Endometrial microvascular endothelial cells (primary cell): ENCODE measurements around the gene CHST13. TPM values are rescaled to one million over a fixed set of nuclear protein-coding genes. Genes with fewer than 3 reads are reported as not detected.

Experiments
- in situ Hi-C: cut with HindIII; loops from 2 replicates; pipeline ENCODE4 v1.10.0; 2017; ENCODE audit warnings: low sequenced_read_pairs, low pct_unique_long_range_greater_than_20kb; ENCODE audit errors: inconsistent ontology term
- total RNA-seq: library from RNA; depleted of rRNA; stranded (reverse); fragments of >200 nt; gene quantifications from one replicate; pipeline ENCODE4 v1.2.3, GENCODE V29; 2015; ENCODE audit errors: inconsistent ontology term

Gene CHST13
- total RNA-seq, 1 donor from 2014 or later: not detected

GRCh38 chr3:126549861-126550487 is 26.0 kb downstream of the CHST13 start:
- in situ Hi-C loops: no loop called here

GRCh38 chr3:126550488-126551051 is 26.6 kb downstream of the CHST13 start:
- in situ Hi-C loops: no loop called here

GRCh38 chr3:126551121-126551838 is 27.3 kb downstream of the CHST13 start:
- in situ Hi-C loops: no loop called here

- in situ Hi-C loops: no loop called here
These were observed 28.1 kb downstream of the CHST13 start for GRCh38 chr3:126551839-126552687.

- in situ Hi-C loops: no loop called here
These were observed 28.8 kb downstream of the CHST13 start for GRCh38 chr3:126552688-126553283.

- in situ Hi-C loops: no loop called here
These were observed 29.5 kb downstream of the CHST13 start for GRCh38 chr3:126553284-126554084.

GRCh38 chr3:126554560-126555525 is 30.9 kb downstream of the CHST13 start:
- in situ Hi-C loops: no loop called here

- in situ Hi-C loops: no loop called here
These were observed 32.1 kb downstream of the CHST13 start for GRCh38 chr3:126555795-126556636.

- in situ Hi-C loops: no loop called here
These were observed 32.9 kb downstream of the CHST13 start for GRCh38 chr3:126556637-126557414.

- in situ Hi-C loops: no loop called here
These were observed 33.4 kb downstream of the CHST13 start for GRCh38 chr3:126557415-126557745.

- in situ Hi-C loops: no loop called here
These were observed 33.8 kb downstream of the CHST13 start for GRCh38 chr3:126557761-126558160.

- in situ Hi-C loops: no loop called here
These were observed 34.5 kb downstream of the CHST13 start, which contains the start of gene C3orf22 for GRCh38 chr3:126558336-126559071. TSS of gene C3orf22 (minus strand) at chr3:126558932. CDS start at chr3:126553390, 5,542 bp downstream.

GRCh38 chr3:126562737-126563276 is 38.9 kb downstream of the CHST13 start:
- in situ Hi-C loops: no loop called here

- in situ Hi-C loops: no loop called here
These were observed 43.9 kb downstream of the CHST13 start for GRCh38 chr3:126567696-126568438.
